ENCODE results near the gene IQCH. TPM values are rescaled to one million over a fixed set of nuclear protein-coding genes. Genes with fewer than 3 reads are reported as not detected.

Gene IQCH
- polyA plus RNA-seq, 5 donors = 1.8 to 2.5 (median 2.4) TPM

DNA sequence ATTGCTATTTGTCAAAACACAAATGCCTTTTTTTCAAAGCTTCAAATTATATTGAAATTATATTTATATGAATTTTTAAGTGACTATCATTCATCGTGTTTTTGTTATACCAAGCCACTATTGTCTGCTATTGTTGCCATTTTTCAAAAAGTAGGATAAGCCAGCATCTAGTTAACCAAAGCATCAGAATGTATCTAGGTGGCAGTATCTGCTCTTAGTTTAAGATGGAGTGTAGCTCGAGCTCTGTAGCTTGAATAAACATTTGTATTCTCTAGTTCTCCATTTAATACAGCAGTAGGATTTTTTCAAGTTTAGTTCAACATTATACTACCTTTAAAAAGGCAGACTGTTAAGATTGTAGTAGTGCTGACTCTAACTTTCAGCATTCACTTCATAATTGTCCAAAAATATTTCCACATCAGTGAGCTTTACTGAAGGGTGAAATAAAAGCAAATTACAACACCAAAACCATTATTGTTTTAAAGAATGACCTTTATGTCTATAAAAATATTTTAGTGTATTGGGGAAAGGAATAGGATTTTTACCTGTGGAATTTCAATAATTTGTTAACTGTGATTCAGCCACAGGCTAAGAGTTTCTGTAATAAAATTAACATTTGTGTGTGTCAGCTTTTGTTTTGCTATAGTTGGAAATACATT, 246.7 kb downstream of the IQCH start:
- DNase-seq = peak in 1 of 2 donors; percentile 24

GRCh38 chr15:67501836-67502461, 247.4 kb downstream of the IQCH start:
- no peak for DNase-seq

GRCh38 chr15:67504056-67504455, 249.5 kb downstream of the IQCH start:
- no peak for DNase-seq

GRCh38 chr15:67504796-67505195, 250.2 kb downstream of the IQCH start:
- no peak for DNase-seq

GRCh38 chr15:67505675-67506572, 251.3 kb downstream of the IQCH start:
- DNase-seq = no peak

DNA sequence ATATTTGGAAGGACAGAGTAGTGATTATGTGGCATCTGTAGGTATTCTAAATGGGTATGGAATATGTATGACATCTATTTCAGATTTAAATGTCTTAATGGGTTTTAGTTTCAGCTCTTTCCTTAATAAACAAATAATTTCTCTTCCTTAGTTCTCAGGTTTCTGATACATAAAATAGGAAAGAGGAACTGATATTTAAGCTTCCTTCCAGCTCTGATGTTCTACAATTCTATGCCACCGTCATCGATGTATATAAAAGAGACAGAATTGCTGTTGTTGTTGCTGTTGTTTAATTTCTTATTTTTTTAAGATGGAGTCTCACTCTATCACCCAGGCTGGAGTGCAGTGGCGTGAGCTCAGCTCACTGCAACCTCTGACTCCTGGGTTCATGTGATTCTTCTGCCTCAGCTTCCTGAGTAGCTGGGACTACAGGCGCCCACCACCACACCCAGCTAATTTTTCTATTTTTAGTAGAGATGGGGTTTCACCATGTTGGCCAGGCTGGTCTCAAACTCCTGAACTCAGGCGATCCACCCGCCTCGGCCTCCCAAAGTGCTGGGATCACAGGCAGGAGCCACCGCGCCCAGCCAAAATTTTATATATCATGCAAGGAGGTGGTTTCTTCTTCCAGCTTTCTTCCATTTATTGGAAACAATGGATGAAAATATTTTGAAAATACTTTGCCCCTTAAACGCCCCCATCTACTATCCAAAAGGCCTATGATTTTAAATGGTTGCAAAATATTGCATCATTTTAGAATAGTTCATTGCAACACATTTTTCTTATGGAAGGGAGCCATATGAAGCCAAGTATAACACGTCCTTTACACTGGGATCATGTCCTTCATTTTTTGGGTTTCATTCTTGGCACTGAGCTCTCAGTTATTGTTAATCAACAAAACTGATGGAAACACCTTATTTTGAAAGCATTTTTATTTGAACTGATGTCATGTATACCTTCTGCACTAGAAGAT, 252.5 kb downstream of the IQCH start:
- DNase-seq = peak; percentile 34 to 50

- DNase-seq = no peak
These were observed 253.8 kb downstream of the IQCH start for GRCh38 chr15:67508407-67508806.

DNA sequence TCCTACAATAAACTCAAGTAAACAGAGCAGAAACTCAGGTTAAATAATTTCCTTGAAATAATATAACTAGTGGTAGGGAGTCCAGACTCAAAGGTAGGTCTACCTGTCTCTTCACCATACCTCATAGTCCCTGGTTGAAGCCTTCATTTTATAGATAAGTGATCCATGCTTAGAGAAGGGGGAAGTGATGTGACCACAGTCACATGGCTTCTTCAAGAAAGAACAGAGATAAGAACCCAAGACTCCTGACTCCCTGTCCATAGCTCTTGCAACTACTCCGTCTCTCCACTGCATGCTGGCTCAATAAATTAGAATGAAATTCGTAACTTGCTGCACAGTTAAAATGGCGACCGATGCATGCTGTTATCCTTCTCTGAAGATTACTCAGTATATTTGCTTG, 255.3 kb downstream of the IQCH start:
- no peak for DNase-seq

- no peak for DNase-seq
These were observed 256.1 kb downstream of the IQCH start for GRCh38 chr15:67510597-67511190.

- DNase-seq = no peak
These were observed 257.0 kb downstream of the IQCH start for GRCh38 chr15:67511606-67512005.

GRCh38 chr15:67512140-67512539, 257.6 kb downstream of the IQCH start:
- DNase-seq = no peak

DNA sequence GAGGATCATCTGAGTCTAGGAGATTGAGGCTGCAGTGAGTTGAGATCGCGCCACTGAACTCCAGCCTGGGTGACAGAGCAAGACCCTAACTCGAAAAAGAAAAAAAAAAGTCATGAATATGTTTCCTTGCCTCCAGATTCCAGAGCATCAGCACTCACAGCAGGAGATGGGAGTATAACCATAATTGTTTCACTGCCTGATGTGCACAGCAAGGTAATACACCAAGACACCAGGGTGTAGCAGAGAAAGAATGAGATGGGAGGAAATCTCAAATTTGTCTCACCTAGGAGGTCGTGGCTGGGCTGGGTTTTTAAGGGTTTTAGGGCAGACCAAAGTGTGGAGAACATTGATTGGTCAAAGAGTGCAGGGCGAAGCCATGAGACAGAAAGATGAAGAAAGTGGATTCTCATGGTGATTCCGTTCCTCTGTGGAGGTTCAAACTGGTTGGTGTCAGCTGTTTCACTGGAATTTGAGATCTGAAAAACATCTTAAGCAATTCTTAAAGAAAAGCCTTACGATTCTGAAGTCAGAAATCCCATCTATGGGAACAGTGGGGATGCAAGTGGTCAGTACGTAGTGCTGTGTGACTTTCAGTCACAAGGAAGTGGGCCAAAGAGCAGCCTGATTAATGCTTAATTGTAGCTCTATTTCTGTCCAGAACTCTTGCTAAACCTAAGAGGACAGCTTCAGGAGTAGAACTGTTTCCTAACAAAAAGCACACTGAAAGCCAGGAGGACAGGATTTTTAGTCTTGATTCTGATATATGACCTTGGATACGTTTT, 258.5 kb downstream of the IQCH start:
- no peak for DNase-seq

- no peak for DNase-seq
These were observed 260.5 kb downstream of the IQCH start for GRCh38 chr15:67515090-67515489.

- DNase-seq = no peak
These were observed 261.0 kb downstream of the IQCH start for GRCh38 chr15:67515557-67515956.

GRCh38 chr15:67520321-67521028, 265.9 kb downstream of the IQCH start:
- DNase-seq = no peak

DNA sequence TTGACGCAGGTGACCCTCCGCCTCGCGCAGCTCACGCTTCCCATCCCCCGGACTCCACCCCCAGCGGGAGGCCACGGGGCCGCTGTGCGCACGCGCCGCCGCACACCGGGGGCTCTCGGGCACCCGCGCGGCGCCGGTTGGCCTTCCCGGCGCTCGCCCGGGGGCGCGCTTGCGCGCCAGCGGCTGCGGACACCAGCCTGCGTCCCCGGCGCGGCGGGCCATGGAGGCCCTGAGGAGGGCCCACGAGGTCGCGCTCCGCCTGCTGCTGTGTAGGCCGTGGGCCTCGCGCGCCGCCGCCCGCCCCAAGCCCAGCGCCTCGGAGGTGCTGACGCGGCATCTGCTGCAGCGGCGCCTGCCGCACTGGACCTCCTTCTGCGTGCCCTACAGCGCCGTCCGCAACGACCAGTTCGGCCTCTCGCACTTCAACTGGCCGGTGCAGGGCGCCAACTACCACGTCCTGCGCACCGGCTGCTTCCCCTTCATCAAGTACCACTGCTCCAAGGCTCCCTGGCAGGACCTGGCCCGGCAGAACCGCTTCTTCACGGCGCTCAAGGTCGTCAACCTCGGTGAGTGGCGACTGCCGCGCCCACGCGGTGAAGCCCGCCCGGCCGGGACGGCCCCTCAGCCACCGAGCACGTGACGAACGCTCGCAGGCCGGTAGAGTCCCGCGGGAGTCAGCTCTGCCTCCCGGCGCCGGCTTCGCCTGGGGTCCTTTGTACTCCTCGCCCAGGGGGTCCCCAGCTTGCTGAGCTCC, 266.6 kb downstream of the IQCH start, which contains the start of gene C15orf61:
Gene C15orf61, plus strand, starts transcription at position 103 of the 754 bp plus-strand sequence. Its CDS starts 118 bp downstream, at position 221.
- DNase-seq = peak; percentile 83 to 85

DNA sequence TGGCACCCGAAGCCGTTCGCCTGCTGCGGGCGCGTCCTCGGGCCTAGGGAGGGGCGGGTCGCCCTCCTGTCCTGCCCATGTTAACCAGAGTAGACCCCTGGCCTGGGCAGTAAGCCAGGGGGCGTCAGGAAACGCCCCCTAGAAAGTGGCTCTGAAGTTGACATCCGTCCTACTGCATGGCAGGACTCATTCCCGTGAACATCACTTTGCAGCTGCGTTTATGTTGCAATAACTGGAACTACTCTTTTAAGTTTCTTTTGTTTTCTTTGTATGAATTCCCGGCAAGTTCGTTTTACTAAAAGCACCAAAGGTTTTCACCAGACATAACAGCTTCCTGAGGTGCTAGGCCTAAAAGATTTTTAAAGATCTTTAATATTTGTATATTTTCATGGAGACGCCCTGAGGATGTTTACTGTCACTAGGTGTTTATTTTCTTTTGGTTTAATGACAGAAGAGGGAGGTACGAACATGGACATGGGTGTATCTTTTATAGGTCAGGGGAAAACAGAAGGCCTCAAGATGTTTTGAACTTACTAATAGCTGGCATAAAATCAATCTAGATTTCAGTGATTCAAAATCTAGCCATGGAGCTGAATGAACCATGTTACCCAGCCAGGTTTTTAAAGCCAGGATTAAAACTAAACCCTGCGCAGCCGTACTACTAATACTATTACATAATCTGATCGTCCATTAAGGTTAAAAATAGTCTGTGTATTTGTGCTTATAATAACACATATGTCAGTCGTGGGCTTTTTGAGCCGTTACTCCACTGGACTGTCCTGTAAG, 267.4 kb downstream of the IQCH start:
- peak in 1 of 2 donors; percentile 18 for DNase-seq

GRCh38 chr15:67523330-67523729, 268.7 kb downstream of the IQCH start:
- no peak for DNase-seq
